Measurements from ENCODE around the gene LPO.

Gene LPO

GRCh38 chr17:58278661-58279015 is 40.3 kb downstream of the LPO start:
- no peak for DNase-seq (ENCODE audit: low read depth)

DNA sequence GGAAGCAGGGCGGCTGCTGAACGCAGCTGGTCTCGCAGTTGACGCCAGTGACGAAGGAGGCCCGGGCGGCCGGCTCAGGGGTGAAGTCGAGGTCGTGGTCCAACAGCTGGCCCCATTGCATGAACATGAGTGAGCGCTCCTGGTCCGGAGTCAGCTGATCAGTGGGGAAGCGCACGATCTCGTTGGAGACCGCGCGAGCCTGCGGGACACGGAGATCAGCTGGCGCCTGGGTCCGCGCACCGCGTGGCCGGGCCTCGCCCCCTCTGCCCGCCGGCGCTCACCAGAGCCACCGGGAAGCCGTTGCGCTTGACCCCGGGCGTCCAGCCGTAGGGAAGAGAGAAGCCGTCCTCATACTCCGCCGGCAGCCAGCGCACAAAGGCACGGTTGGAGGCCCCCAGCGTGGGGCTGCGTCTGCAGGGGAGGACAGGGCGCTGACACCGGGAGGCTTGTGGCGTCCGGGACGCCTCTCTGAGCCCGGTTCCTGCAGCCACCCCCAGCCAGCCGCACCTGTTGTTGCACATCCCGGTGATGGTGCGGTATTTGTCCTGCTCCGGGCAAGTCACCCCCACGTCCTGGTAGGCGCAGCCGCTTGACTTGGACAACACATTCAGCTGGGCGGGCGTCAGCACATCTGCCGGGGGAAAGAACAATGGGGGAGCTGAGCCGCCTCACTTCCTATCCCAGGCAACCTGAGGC is 40.8 kb downstream of the LPO start:
- no peak for DNase-seq (ENCODE audit: low read depth)

DNA sequence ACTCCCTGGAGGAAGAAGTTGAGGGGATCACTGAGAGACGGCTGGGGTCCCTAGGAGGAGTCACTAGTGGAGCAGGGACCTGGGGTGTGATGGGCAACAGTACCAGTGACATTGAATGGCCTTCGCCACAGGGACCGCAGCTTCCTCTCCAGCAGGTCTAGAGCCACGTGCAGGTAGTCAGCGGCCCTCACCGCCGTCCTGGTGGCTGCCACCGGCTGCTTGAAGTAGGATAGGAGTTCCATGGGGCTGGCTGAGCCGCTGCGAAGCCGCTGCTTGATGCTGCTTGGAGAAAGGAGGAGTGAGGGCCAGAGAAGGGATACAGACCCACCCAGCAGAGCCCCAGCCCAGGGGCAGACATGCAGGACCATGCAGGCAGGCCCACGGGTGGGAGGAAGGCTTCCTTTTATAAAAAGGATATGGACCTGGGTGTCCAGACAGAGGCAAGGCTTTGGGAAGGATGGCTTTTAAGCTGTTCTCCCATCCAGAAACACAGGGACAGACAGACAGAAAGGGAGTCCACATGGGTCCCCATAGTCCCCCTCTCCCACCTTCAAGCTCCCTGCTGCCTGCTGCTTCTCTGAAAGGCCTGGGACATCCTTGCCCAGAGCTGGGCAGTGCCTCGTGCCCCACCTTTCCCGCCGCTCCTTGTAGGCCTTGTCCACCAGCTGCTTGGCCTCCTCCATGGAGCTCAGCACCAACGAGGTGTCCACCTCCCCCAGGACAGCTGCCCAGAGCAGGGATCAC is 41.5 kb downstream of the LPO start:
- DNase-seq (ENCODE audit: low read depth), result no peak

- DNase-seq (ENCODE audit: low read depth), result no peak
Measured at GRCh38 chr17:58280480-58281217, 42.3 kb downstream of the LPO start, which contains the start of gene MPO. TSS of gene MPO (minus strand) at chr17:58280935. CDS start at chr17:58280758, 177 bp downstream.

DNA sequence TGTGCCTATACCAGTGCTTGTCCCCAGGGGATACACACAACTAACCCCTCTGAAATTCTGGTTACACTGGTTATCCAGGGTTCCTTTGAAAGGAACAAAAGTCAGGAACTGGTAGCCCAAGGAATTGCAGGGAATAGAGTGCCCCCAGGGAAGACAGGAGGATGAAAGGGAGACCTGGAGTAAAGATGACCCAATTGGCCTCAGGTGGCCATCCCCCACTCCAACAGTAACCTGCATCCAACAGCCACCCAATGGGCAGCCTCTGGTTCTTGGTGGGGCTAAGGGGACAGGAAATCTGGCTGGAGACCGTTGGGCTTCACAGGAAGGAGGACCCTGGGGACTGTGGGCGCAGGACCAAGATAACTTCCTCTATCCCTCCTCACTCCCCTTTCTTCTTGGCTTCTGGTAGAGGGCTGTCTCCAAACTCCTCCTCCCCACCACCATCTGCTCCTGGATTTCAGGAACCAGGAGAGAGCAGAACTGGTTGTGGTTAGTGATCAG is 43.2 kb downstream of the LPO start:
- no peak for DNase-seq (ENCODE audit: low read depth)

DNA sequence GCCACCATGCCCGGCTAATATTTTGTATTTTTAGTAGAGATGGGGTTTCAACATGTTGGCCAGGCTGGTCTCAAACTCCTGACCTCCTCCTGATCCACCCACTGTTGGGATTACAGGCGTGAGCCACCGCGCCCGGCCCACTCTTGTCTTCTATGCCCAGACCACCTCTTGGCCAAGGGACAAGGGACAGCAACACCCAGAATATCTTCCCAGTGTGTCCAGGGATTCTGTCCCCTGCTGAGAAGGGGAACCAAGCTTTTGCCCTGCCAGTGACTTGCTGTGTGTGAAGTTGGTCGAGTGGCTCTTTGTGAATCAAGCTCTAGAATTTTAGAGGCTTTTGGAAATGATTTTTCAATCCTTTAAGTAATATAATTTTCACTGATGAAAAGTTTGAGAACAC is 44.1 kb downstream of the LPO start:
- DNase-seq (ENCODE audit: low read depth), result no peak

DNA sequence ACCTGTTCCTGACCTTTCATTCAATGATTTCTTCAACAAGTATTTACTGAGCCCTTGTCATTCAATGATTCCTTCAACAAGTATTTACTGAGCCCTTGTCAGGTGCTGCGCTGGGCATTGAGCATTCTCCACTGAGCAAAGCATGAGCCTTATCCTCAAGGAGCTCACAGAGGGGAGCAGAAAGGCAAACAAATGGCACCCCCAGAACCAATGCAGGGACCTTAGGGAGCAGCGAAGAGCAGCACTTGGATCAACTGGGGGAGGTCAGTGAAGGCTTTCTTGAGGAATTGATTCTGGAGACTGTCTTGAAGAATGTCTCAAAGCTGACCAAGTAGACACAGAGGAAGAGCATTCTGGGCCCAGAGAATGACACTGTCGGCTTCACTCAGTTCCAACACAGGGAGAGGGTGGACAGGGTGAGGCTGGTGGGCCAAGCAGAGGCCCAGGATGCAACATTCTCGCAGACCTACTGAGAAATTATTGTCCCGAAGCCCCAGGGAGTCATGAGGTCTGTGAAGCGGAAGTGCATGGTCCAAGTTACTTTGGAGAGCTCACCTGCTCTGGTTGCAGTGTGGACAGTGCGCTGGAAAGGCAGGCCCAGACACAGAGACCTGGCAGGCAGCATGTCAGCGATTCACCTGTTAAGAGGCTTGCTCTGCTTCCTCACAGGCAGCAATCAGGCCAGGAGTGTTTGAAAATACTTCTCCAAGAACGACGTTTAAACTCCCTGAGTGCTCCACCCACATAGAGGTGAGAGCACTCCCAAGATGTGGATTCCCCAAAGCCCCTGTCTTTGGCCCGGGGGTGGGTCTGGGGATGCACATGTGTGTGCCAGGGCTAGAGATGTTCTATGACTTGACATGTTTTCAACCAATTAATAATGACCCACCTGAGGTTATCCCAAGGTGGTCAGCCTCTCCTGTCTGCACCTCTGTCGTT is 45.6 kb downstream of the LPO start:
- DNase-seq (ENCODE audit: low read depth), result no peak

- DNase-seq (ENCODE audit: low read depth), result no peak
Measured at GRCh38 chr17:58284613-58285421, 46.4 kb downstream of the LPO start.

DNA sequence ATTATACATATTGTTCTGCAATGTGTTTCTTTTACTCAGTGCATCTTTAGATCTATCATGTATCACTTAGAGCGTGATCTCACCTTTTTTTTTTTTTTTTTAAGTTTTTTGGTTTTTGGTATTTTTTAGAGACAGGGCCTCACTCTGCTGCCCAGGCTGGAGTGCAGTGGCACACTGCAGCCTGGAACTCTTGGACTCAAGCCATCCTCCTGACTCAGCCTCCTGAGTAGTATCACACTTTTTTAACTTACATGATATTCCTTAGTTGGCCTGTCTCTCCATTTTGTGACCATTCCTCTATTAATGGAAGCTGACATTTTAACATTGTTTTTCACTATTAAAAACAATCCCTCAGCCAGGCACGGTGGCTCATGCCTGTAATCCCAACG is 47.0 kb downstream of the LPO start:
- no peak for DNase-seq (ENCODE audit: low read depth)

GRCh38 chr17:58289869-58290268 is 51.5 kb downstream of the LPO start:
- no peak for DNase-seq (ENCODE audit: low read depth)

DNA sequence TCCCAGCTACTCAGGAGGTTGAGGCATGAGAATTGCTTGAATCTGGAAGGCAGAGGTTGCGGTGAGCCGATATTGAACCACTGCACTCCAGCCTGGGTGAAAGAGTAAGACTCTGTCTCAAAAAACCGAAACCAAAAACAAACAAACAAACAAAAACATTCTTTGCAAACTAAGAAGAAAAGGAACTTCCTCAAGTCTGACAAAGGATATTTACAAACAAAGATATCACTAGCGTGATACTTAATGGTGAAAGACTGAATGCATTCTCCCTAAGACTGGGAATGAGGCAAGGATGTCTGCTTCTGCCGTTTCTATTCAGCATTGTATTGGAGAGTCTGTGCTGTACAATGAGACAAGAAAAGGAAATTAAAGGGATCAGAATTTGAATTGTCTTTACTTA is 52.9 kb downstream of the LPO start:
- no peak for DNase-seq (ENCODE audit: low read depth)

DNA sequence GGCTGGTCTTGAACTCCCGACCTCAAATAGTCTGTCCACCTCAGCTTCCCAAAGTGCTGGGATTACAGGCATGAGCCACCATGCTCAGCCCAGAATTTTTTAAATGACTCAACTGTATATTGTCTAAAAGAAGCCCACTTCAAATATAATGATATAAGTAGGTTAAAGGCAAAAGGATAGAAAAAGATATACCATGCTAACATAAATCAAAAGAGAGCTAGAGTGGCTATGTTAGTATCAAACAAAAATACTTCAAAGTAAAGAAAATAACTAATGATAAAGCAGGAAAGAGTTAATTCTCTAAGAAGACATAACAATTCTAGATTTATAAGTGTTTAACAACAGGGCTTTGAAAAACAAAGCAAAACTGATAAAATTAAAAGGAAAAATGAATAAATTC is 55.6 kb downstream of the LPO start:
- DNase-seq (ENCODE audit: low read depth), result no peak

- no peak for DNase-seq (ENCODE audit: low read depth)
Measured at GRCh38 chr17:58300336-58300735, 62.0 kb downstream of the LPO start.

DNA sequence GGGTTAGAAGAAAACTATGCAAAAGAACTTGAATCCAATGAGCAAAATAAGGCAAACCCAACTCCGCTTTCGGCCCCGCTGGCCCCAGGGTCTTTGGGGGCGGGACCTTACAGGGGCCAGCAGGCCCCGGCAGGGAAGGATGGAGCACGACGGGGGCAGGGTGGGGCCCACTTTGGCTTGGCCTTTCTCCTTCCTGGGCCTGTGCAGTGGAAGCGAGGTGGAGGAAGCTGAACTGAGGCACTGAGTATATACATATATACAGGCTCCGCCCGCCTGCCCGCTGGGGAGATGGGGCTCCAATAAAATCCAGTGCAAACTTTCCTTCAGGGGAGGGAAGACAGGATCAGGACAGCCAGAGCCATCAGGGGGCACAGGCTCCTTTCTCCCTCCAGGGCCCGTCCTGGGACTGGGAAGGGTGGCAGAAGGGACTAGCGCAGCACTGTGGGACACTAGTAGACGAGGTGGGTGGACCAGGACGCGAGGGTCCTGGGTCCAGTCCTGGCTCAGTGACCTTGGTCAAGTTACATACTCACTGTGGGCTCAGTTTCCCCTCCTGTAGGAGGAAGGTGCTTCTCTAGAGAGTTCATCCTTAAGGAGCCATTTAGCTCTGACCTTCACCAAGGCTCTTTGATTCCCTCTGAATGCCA is 63.2 kb downstream of the LPO start:
- no peak for DNase-seq (ENCODE audit: low read depth)

DNA sequence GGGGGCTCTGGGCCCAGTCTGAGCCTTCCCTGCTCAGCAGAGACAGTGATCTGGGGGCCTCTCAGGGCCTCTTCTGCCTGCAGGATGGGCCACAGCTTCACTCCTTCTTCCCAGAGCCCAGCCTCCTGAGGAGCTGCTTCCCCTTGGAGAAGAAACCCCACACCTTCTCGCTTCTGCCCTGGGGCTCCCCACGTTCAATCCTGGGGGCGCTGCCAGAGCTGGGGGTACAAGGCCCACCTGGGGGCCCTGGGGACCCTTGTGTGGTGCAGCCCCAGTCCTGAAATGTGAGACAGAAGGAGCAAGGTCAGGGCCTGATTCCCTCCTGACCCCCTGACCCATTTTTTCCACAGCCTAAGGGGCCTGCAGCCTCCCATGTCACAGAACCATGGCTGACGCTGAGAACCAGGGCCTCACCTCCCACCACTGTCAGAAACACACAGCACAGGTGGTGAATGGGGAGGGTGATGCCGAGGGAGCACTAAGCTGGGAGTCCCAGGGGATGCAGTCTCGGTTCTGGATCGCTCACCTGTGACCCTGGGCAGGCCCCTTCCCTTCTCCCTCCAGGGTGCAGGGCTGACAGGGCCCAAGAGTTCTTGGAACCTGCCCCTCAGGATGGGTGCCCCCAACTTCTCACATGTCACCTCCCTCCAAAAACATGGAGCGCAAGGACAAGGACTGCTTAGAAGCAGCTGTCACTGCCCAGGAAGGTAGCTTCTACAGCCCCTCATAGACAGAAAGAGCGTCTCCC is 64.0 kb downstream of the LPO start:
- no peak for DNase-seq (ENCODE audit: low read depth)

DNA sequence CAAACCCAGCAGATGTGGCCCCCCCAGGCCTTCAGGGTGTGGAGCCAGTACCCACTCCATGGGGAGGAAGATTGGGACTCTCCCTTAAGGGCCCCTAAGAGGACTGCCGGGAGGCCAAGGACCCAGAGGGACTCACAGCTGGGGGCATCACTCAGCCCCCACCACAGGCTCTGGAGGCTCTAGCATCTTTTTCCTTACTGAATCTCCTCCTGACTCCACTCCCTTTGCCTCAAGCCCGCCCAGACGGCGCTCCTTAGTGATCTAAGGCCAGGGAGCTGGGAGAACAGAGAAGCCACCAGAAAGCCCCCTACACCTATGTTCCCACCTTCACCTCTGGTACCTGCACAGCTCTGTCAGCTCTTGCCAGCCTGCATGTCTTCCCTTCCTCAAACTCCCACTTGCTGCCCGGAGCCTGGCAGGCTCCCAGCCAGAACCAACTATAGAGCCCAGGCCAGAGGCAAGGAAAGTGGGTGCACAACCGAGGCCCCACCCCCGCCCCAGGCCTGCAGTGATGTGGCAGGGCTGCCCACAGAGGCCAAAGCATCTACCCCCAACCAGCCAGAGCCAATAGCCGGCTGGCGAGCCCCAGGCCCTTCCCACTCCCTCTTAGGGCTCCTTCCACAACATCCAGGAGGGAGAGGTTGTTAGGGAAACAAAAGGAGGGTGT is 64.7 kb downstream of the LPO start:
- no peak for DNase-seq (ENCODE audit: low read depth)

DNA sequence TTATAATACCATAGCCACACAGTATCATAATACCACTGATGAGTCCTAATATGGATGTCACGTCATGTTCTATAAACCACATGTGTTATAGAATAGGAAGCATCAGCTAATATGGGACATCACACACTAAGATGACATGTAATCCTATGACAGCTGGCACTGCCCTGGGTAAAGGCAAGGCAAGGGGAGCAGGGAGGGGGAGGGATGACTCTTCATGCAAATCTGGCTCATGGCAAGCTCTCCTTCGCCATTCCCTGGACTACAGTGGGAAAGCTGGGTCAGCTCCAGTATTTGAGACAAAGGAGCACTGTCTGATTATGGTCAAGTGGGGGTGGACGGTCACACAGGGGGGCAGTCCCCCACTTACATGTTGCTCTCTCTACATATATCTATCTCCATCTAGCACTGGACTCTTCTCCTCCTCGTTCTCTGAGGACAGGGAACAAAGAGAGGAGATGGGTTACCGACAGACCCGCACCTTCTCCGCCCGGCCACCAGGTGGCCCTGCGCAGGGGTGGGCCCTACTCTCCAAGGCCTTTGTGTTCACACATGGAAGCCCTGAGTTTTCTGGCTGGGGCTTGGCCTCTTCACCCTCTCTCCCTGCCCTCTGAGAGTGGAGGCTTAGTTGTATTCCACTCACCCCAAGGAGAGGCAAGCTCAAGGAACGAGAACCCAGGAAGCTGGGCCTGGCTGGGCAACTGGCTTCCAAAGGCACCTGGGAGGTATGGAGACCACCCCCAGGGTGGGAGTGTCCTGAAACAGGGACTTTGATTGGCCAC is 65.8 kb downstream of the LPO start:
- DNase-seq (ENCODE audit: low read depth), result peak; percentile 29

DNA sequence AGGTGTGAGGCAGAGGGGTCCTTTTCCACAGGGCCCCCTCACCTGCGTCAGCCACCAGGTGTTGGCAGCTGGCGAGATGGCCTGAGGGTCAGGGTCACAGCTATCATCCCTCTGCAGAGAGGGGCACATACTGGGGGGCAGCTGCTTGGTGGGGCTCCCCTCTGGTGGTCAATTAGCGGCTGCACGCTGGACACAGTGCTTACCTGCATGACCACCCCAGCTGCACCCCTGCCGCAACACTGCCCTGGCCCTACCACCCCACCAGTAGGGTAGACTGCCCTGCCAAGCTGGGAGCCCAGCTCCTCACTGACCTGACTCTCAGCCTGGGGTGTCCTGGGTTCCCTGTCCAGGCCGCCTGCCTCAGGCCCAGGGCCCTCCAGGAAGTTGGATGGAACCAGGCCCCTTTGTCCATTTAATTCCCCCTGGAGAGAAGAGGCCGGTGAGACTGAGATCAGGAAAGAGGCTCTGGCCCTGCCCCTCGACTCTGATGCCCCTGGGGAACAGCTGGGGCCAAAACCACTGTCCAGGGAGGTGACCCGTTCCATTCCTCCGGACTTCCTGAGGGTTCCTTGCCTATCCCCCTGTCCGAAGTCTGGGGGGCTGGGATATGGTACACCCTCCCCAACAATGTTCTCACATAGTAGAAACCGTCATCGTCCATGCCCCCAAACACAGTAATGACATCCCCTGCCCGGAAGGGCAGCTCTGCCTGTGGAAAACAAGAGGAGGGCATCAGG is 66.5 kb downstream of the LPO start:
- DNase-seq (ENCODE audit: low read depth), result no peak
